HG03045 (cell line): Measurements from ENCODE around the gene KCNJ11.

ENCODE experiments used
- ATAC-seq: cut with Tn5 transposase; IDR thresholded peaks from one replicate; pipeline ENCODE4 v1.9.1; 2021; ENCODE audit warnings: mild to moderate bottlenecking, moderate library complexity; ENCODE audit not compliant: unreplicated experiment

KCNJ11 gene

GRCh38 chr11:17410606-17411379, 22.3 kb upstream of the KCNJ11 start:
- no peak for ATAC-seq

GRCh38 chr11:17408641-17409040, 20.2 kb upstream of the KCNJ11 start:
- no peak for ATAC-seq

- ATAC-seq = no peak
Measured at GRCh38 chr11:17408026-17408425, 19.6 kb upstream of the KCNJ11 start.

- no peak for ATAC-seq
Measured at GRCh38 chr11:17407575-17407974, 19.1 kb upstream of the KCNJ11 start.

- ATAC-seq = no peak
Measured at GRCh38 chr11:17406818-17407149, 18.3 kb upstream of the KCNJ11 start.

GRCh38 chr11:17406082-17406817, 17.8 kb upstream of the KCNJ11 start:
- no peak for ATAC-seq

GRCh38 chr11:17405232-17406005, 17.0 kb upstream of the KCNJ11 start:
- ATAC-seq = no peak

- ATAC-seq = no peak
Measured at GRCh38 chr11:17403980-17404759, 15.7 kb upstream of the KCNJ11 start.

GRCh38 chr11:17402486-17402885, 14.0 kb upstream of the KCNJ11 start:
- ATAC-seq = no peak

- no peak for ATAC-seq
Measured at GRCh38 chr11:17401841-17402240, 13.4 kb upstream of the KCNJ11 start.

- no peak for ATAC-seq
Measured at GRCh38 chr11:17401316-17401715, 12.9 kb upstream of the KCNJ11 start.

- peak; percentile 41 for ATAC-seq
Measured at GRCh38 chr11:17400048-17400775, 11.8 kb upstream of the KCNJ11 start.

GRCh38 chr11:17399236-17399635, 10.8 kb upstream of the KCNJ11 start:
- no peak for ATAC-seq

- ATAC-seq = no peak
Measured at GRCh38 chr11:17397311-17398002, 9.0 kb upstream of the KCNJ11 start.

- ATAC-seq = no peak
Measured at GRCh38 chr11:17396598-17397310, 8.3 kb upstream of the KCNJ11 start.

GRCh38 chr11:17395978-17396377, 7.5 kb upstream of the KCNJ11 start:
- ATAC-seq = no peak

- ATAC-seq = no peak
Measured at GRCh38 chr11:17395554-17395961, 7.1 kb upstream of the KCNJ11 start.

GRCh38 chr11:17394743-17395390, 6.4 kb upstream of the KCNJ11 start:
- no peak for ATAC-seq

- no peak for ATAC-seq
Measured at GRCh38 chr11:17393472-17393871, 5.0 kb upstream of the KCNJ11 start.
